PC-9 (cell line): ENCODE results near the gene MELTF. TPM values are rescaled to one million over a fixed set of nuclear protein-coding genes. Genes with fewer than 3 reads are reported as not detected.

Experiments
- Bru-seq: library from RNA; stranded (reverse); fragments of 400-500 nt; gene quantifications from one replicate; lab custom pipeline; 2021; lab: Mats Ljungman, UMichigan
- BruChase-seq, 2 experiments: library from RNA; stranded (reverse); fragments of 400-500 nt; gene quantifications; one replicate each; lab custom pipeline; 2021; lab: Mats Ljungman, UMichigan
- BruUV-seq: library from RNA; stranded (reverse); fragments of 400-500 nt; replicated peaks from 2 replicates; lab custom pipeline; 2021; lab: Mats Ljungman, UMichigan
- CTCF ChIA-PET: fragments of 300-600 bp; sonication (Branson Sonifier 250); formaldehyde crosslinking; loops from one replicate; lab custom pipeline; 2022; ENCODE audit warnings: antibody characterized with exemption; lab: Charles Lee
- POLR2A ChIA-PET: fragments of 300-600 bp; sonication (Branson Sonifier 250); formaldehyde crosslinking; loops from one replicate; lab custom pipeline; 2022; ENCODE audit warnings: antibody characterized with exemption; ENCODE audit not compliant: unreplicated experiment; lab: Charles Lee
- DNase-seq, 2 experiments: peaks; one replicate each; pipeline versions ENCODE4 v3.0.0 to v3.0.0-alpha.2; 2015 to 2022; ENCODE audit warnings: mixed read lengths in 1 of 2
- H2AFZ ChIP-seq: fragments of 200-600 bp; sonication (generic); 2 replicates; pipeline ENCODE4 v1.8.1; 2017; ENCODE audit warnings: antibody characterized with exemption
- H3F3A ChIP-seq: fragments of 200-600 bp; sonication (generic); 2 replicates; pipeline ENCODE4 v1.8.1; 2017; ENCODE audit warnings: antibody characterized with exemption, mild to moderate bottlenecking, low read depth; ENCODE audit not compliant: insufficient read depth
- H3K27ac ChIP-seq: fragments of 200-600 bp; sonication (generic); 2 replicates; pipeline ENCODE4 v1.6.1; 2016; ENCODE audit warnings: mixed run types
- H3K27me3 ChIP-seq: fragments of 200-600 bp; sonication (generic); 2 replicates; pipeline ENCODE4 v1.6.1; 2016; ENCODE audit warnings: low read depth, mixed run types; ENCODE audit not compliant: insufficient read depth
- H3K36me3 ChIP-seq: fragments of 200-600 bp; sonication (generic); 2 replicates; pipeline ENCODE4 v1.6.1; 2016; ENCODE audit warnings: low read depth, mixed run types
- H3K4me1 ChIP-seq: fragments of 200-600 bp; sonication (generic); replicated peaks from 2 replicates; pipeline ENCODE4 v1.6.1; 2016; ENCODE audit warnings: mixed run types; ENCODE audit not compliant: insufficient read depth
- H3K4me2 ChIP-seq: fragments of 200-600 bp; sonication (generic); 2 replicates; pipeline ENCODE4 v1.6.1; 2017; ENCODE audit warnings: mixed run types
- H3K4me3 ChIP-seq: fragments of 200-600 bp; sonication (generic); 2 replicates; pipeline ENCODE4 v1.6.1; 2016; ENCODE audit warnings: mixed run types
- H3K79me2 ChIP-seq: fragments of 200-600 bp; sonication (generic); 2 replicates; pipeline ENCODE4 v1.6.1; 2017; ENCODE audit warnings: low read depth, mixed run types
- H3K9me2 ChIP-seq: fragments of 200-600 bp; sonication (generic); 2 replicates; pipeline ENCODE4 v1.8.1; 2017; ENCODE audit warnings: mild to moderate bottlenecking; ENCODE audit not compliant: insufficient read depth
- H3K9me3 ChIP-seq: fragments of 200-600 bp; sonication (generic); 2 replicates; pipeline ENCODE4 v1.8.1; 2016; ENCODE audit warnings: low read depth; ENCODE audit not compliant: insufficient read depth
- H4K20me1 ChIP-seq: fragments of 200-600 bp; sonication (generic); 2 replicates; pipeline ENCODE4 v1.8.1; 2017; ENCODE audit not compliant: insufficient read depth
- EZH2 ChIP-seq: fragments of 200-600 bp; sonication (generic); IDR thresholded peaks from 2 replicates; pipeline ENCODE4 v1.8.0; 2017; ENCODE audit warnings: antibody characterized with exemption, low read depth
- intact Hi-C: fragments of 100-400 bp; cut with micrococcal nuclease; formaldehyde crosslinking; loops from one replicate; pipeline ENCODE4 v1.10.0; 2022; ENCODE audit not compliant: unreplicated experiment
- long read RNA-seq: library from polyadenylated mRNA; stranded (forward); transcript quantifications from one replicate; pipeline ENCODE4 v2.0.0, GENCODE V29; 2022
- total RNA-seq: library from RNA; stranded (reverse); gene quantifications from 2 replicates; pipeline ENCODE4 v1.2.3, GENCODE V29; 2021
- TF ChIP-seq, protein P1 (sequence below): fragments of 200-600 bp; sonication (generic); conservative IDR thresholded peaks from 2 replicates; pipeline ENCODE4 v1.6.1; 2017; ENCODE audit warnings: mixed run types, antibody characterized with exemption, mild to moderate bottlenecking, moderate library complexity

The MELTF gene
- 154 and 202 TPM in 2 replicates for total RNA-seq
- Bru-seq, nascent RNA = percentile 77 among the genes with signal in this experiment
- percentile 94 among the genes with signal in this experiment for BruChase-seq, experiment 1, labeled RNA remaining after a 2-hour chase
- BruChase-seq, experiment 2, labeled RNA remaining after a 6-hour chase = percentile 94 among the genes with signal in this experiment
- long read RNA-seq, transcript MELTF-202 (7 exons, 1,650 nt) = minor isoform, 16 of 138 reads
- long read RNA-seq, transcript MELTF-201 (16 exons, 3,963 nt) = major isoform, 45 of 138 reads
- long read RNA-seq, partial matches to known transcripts = 25 of 138 reads
- long read RNA-seq, other reads (novel, unspliced or antisense) = 52 of 138 reads

DNA sequence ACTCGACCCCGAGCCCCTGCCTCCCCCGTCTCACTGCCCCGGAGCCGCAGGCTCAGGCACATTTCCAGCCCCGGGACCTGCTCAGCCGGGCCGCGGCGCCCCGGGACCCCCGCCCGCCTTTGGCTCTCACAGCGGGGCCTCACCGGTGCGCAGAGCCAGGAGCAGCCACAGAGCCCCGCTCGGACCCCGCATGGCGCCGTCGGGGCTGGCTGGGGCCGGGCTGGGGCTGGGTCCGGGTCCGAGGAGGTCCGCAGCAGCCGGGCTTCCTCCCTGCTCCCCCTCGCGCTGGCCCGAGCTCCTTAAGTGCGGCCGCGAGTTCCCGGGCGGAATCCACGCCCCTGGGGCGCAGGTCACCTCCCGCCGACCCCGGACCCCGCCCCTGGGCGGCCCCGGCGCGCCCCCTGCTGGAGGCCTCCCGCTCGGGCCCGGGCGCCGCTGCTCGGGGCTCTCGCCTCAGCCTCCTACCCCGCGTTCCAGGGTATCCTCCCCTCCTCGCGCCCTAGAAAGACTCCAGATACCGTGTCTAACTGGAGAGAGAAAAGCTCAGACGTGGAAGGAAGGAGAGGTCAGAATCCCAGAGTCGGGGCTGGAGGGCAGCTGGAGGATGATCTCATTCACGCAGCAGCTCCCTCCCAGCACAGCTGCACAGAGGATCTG, at the start of gene MELTF:
Gene MELTF (minus strand): TSS at position 307 of the 657 bp plus-strand sequence. CDS start 115 bp downstream, at position 192.
- intact Hi-C loops = loop anchor here (2.0 kb wide), 1 partner anchor 51 kb away; no protein-coding TSS in a partner anchor
- H3K9me2 ChIP-seq = no peaks in the 10 kb centered on the region
- H3K27ac ChIP-seq = peak within 1 kb of the TSS; percentile 90
- H3K9me3 ChIP-seq = no peaks in the 10 kb centered on the region
- no TSS peak for BruUV-seq
- TF ChIP-seq, protein P1, sequence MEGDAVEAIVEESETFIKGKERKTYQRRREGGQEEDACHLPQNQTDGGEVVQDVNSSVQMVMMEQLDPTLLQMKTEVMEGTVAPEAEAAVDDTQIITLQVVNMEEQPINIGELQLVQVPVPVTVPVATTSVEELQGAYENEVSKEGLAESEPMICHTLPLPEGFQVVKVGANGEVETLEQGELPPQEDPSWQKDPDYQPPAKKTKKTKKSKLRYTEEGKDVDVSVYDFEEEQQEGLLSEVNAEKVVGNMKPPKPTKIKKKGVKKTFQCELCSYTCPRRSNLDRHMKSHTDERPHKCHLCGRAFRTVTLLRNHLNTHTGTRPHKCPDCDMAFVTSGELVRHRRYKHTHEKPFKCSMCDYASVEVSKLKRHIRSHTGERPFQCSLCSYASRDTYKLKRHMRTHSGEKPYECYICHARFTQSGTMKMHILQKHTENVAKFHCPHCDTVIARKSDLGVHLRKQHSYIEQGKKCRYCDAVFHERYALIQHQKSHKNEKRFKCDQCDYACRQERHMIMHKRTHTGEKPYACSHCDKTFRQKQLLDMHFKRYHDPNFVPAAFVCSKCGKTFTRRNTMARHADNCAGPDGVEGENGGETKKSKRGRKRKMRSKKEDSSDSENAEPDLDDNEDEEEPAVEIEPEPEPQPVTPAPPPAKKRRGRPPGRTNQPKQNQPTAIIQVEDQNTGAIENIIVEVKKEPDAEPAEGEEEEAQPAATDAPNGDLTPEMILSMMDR = peak; percentile 88
- TF ChIP-seq EZH2 = no peak
- H3K27me3 ChIP-seq = no peaks in the 10 kb centered on the region
- H3K79me2 ChIP-seq = no peaks in the 10 kb centered on the region
- peak; percentile 46 to 90 for DNase-seq
- no peaks in the 10 kb centered on the region for H4K20me1 ChIP-seq
- peak within 1 kb of the TSS; percentile 82 for H3K4me3 ChIP-seq
- POLR2A ChIA-PET = interaction anchor here (0.5 to 0.8 kb wide), 7 partner anchors 35 to 1032 kb away, joined by 4 to 13 read pairs (median 5); no protein-coding TSS in a partner anchor
- H3K4me1 ChIP-seq = peaks cover 19% of the 10 kb centered on the region
- CTCF ChIA-PET = interaction anchor here (0.5 to 1.2 kb wide), 9 partner anchors 31 to 719 kb away, joined by 3 to 6 read pairs (median 3); no protein-coding TSS in a partner anchor
- H2AFZ ChIP-seq = peak within 1 kb of the TSS; percentile 92
- H3K4me2 ChIP-seq = peak within 1 kb of the TSS; percentile 89
- H3F3A ChIP-seq = peaks cover 15% of the 10 kb centered on the region
- H3K36me3 ChIP-seq = no peaks in the 10 kb centered on the region

DNA sequence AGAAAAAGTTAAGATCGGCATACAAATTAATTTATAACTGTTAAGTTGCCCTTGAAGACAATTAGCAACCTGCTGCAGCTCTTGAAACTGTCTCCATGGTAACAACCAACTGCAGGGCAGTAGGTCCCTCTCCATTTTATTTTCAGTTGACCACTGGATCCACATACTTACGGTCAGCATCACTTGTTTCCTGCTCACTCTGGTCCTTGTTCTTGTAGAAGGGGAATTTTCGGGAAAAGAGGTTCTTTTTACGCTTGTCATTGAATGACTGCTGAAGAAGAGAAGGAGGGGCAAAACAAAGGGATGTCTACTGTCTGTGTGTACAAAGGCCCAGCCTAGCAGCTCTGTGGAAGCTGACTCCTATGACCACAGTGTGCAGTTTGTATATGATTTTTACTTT, 46.8 kb upstream of the MELTF start:
- H3K36me3 ChIP-seq = peaks cover 54% of the 10 kb centered on the region
- no peak overlapping the region for H3K4me2 ChIP-seq
- DNase-seq = no peak
- POLR2A ChIA-PET = interaction anchor here (0.7 kb wide), 1 partner anchor 15 kb away, joined by 5 read pairs; no protein-coding TSS in a partner anchor
- H3K4me1 ChIP-seq = no peaks in the 10 kb centered on the region
- no peaks in the 10 kb centered on the region for H3K79me2 ChIP-seq
- no peaks in the 10 kb centered on the region for H3K9me2 ChIP-seq
- no peak overlapping the region for H3K4me3 ChIP-seq
- H4K20me1 ChIP-seq = peaks cover 5% of the 10 kb centered on the region; the same call in 1 of the 2 replicates
- H3F3A ChIP-seq = peaks cover 28% of the 10 kb centered on the region
- no peaks in the 10 kb centered on the region for H3K27me3 ChIP-seq
- no TSS peak for BruUV-seq
- CTCF ChIA-PET = no interaction called here
- no peak overlapping the region for H2AFZ ChIP-seq
- TF ChIP-seq, protein P1 = no peak
- TF ChIP-seq EZH2 = no peak
- H3K9me3 ChIP-seq = no peaks in the 10 kb centered on the region
- intact Hi-C loops = no loop called here
- H3K27ac ChIP-seq = no peak overlapping the region

DNA sequence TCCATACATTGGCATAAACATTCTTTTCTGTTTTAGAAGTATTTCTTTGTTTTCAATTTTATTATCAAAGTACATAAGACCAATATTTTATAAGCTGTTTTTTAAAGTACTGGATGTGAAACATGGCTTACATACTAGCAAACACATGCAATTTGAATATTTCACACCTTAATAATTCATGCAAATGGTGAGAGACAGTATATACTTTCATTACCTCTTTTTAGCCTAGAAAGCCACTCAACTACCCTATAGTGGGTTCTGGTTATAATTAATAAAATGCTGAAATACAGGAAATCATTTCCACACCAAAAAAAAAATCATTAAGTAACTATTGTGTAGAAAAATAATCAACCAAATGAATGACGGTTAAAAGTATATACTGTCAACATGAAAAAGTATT, 38.5 kb upstream of the MELTF start:
- TF ChIP-seq, protein P1 = no peak
- no peak for TF ChIP-seq EZH2
- CTCF ChIA-PET = interaction anchor here (0.6 kb wide), 2 partner anchors 39 to 639 kb away, joined by 3 read pairs; partner anchors contain the start of gene MELTF
- POLR2A ChIA-PET = interaction anchor here (0.6 kb wide), 2 partner anchors 31 to 163 kb away, joined by 3 to 12 read pairs; no protein-coding TSS in a partner anchor

More for the DNA sequence above, 38.5 kb upstream of the MELTF start:
- H3F3A ChIP-seq = peaks cover 15% of the 10 kb centered on the region
- H4K20me1 ChIP-seq = peaks cover 5% of the 10 kb centered on the region; the same call in 1 of the 2 replicates
- DNase-seq = no peak
- H3K9me3 ChIP-seq = no peaks in the 10 kb centered on the region
- no peak overlapping the region for H3K4me3 ChIP-seq
- H3K4me2 ChIP-seq = no peak overlapping the region
- no peaks in the 10 kb centered on the region for H3K9me2 ChIP-seq
- H2AFZ ChIP-seq = no peak overlapping the region
- H3K79me2 ChIP-seq = no peaks in the 10 kb centered on the region
- intact Hi-C loops = no loop called here
- BruUV-seq = no TSS peak
- H3K4me1 ChIP-seq = no peaks in the 10 kb centered on the region
- no peak overlapping the region for H3K27ac ChIP-seq
- peaks cover 39% of the 10 kb centered on the region for H3K36me3 ChIP-seq
- no peaks in the 10 kb centered on the region for H3K27me3 ChIP-seq
